ENCODE data around the gene MAG.

DNA sequence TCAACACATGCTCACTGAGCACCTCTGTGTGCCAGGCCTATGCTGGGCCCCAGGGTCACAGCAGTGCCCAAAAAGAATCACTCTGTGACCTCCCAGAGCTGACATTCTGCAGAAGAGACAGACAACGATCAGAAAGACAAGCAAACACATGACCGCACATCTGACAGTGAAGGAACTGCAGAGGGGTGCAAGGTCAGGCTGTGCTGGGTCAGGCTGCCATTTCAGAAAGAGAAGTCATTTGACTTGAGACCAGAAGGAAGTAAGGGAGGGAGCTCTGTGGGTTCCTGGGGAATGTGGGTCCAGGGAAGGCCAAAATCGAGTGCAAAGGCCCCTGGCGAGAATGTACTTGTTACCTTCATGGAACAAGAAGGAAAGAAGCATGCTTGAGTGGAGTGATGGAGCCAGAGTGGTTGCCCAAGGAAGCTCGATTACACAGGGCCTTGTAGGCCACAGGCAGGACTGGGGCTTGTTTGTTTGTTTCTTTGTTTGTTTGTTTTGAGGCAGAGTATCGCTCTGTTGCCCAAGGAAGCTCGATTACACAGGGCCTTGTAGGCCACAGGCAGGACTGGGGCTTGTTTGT is 25.6 kb downstream of the MAG start:
- TF ChIP-seq, protein P1, sequence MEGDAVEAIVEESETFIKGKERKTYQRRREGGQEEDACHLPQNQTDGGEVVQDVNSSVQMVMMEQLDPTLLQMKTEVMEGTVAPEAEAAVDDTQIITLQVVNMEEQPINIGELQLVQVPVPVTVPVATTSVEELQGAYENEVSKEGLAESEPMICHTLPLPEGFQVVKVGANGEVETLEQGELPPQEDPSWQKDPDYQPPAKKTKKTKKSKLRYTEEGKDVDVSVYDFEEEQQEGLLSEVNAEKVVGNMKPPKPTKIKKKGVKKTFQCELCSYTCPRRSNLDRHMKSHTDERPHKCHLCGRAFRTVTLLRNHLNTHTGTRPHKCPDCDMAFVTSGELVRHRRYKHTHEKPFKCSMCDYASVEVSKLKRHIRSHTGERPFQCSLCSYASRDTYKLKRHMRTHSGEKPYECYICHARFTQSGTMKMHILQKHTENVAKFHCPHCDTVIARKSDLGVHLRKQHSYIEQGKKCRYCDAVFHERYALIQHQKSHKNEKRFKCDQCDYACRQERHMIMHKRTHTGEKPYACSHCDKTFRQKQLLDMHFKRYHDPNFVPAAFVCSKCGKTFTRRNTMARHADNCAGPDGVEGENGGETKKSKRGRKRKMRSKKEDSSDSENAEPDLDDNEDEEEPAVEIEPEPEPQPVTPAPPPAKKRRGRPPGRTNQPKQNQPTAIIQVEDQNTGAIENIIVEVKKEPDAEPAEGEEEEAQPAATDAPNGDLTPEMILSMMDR (IDR thresholded peaks at IDR 0.05), result no peak
- TF ChIP-seq POLR2A (IDR thresholded peaks at IDR 0.05), result no peak

Measured in uterus (tissue), 2 donors.